HL-60/S4 (cell line): ENCODE results near the gene SRRM3.
"Not testable (repeated sequence)": the region's sequence is repeated elsewhere in the genome, so short reads cannot be mapped to it uniquely, and the experiment has no call there.

ENCODE experiments used
- in situ Hi-C: fragments of 300-500 bp; cut with MboI; formaldehyde crosslinking; loops from 2 replicates; pipeline ENCODE4 v1.14.3; 2022; ENCODE audit warnings: low sequenced_read_pairs

Gene SRRM3

GRCh38 chr7:76189276-76189675 lies 12.4 kb upstream of the SRRM3 start:
- in situ Hi-C loops = no loop called here

GRCh38 chr7:76191783-76192240 lies 9.9 kb upstream of the SRRM3 start:
- in situ Hi-C loops = no loop called here

- in situ Hi-C loops = no loop called here
Observed at GRCh38 chr7:76193466-76193865, 8.2 kb upstream of the SRRM3 start.

GRCh38 chr7:76193883-76194282 lies 7.8 kb upstream of the SRRM3 start:
- in situ Hi-C loops = no loop called here

- in situ Hi-C loops = no loop called here
Observed at GRCh38 chr7:76196786-76197185, 4.9 kb upstream of the SRRM3 start.

- in situ Hi-C loops = no loop called here
Observed at GRCh38 chr7:76198202-76198601, 3.5 kb upstream of the SRRM3 start.

GRCh38 chr7:76202666-76203030 lies 952 bp downstream of the SRRM3 start:
- in situ Hi-C loops = no loop called here

- in situ Hi-C loops = no loop called here
Observed at GRCh38 chr7:76204147-76204546, 2.5 kb downstream of the SRRM3 start.

GRCh38 chr7:76206633-76207032 lies 4.9 kb downstream of the SRRM3 start:
- in situ Hi-C loops = no loop called here

GRCh38 chr7:76209310-76209709 lies 7.6 kb downstream of the SRRM3 start:
- in situ Hi-C loops = no loop called here

GRCh38 chr7:76211216-76211615 lies 9.5 kb downstream of the SRRM3 start:
- in situ Hi-C loops = no loop called here

- in situ Hi-C loops = not testable (repeated sequence)
Observed at GRCh38 chr7:76215349-76215748, 13.7 kb downstream of the SRRM3 start.

- in situ Hi-C loops = no loop called here
Observed at GRCh38 chr7:76216381-76217082, 14.8 kb downstream of the SRRM3 start.

GRCh38 chr7:76217942-76218566 lies 16.4 kb downstream of the SRRM3 start:
- in situ Hi-C loops = no loop called here

- in situ Hi-C loops = no loop called here
Observed at GRCh38 chr7:76220185-76221057, 18.7 kb downstream of the SRRM3 start.

GRCh38 chr7:76222333-76222732 lies 20.6 kb downstream of the SRRM3 start:
- in situ Hi-C loops = no loop called here

GRCh38 chr7:76222839-76223238 lies 21.1 kb downstream of the SRRM3 start:
- in situ Hi-C loops = no loop called here

- in situ Hi-C loops = no loop called here
Observed at GRCh38 chr7:76223286-76223972, 21.7 kb downstream of the SRRM3 start.

- in situ Hi-C loops = no loop called here
Observed at GRCh38 chr7:76224695-76225094, 23.0 kb downstream of the SRRM3 start.

- in situ Hi-C loops = no loop called here
Observed at GRCh38 chr7:76225379-76225778, 23.7 kb downstream of the SRRM3 start.

GRCh38 chr7:76225951-76226350 lies 24.3 kb downstream of the SRRM3 start:
- in situ Hi-C loops = no loop called here
